ENCODE measurements around the gene LMX1A. TPM values are rescaled to one million over a fixed set of nuclear protein-coding genes. Genes with fewer than 3 reads are reported as not detected.

LMX1A gene
- total and polyA plus RNA-seq, 2 donors (not counting 1 experiment from before 2014, with no cell fraction given): not detected

DNA sequence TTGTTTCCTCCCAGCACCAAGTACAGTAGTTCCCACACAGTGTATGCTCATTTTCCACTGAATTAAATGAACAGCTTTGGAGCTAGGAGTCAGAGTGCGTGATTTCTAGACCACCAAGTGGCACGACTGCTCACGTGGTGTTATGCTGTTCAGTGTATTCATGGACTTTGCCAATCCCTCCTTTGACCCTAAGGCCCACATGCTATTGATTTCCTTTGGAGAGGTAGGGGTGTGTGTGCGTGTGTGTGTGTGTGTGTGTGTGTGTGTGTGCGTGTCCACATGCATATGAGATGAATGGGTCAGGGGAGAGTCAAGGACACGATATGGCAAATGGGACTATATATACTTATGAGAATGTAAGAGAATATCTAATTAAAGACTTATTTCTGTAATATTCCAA lies 177.2 kb downstream of the LMX1A start:
- Histone ChIP-seq H3K79me2 (ENCODE audit: control insufficient read depth, insufficient read depth, low read length) (no peaks in the 10 kb centered on the region), H2AFZ (ENCODE audit: insufficient read depth, low read depth, low read length, poor library complexity, severe bottlenecking) (no peak overlapping the region), H3K9me3 (ENCODE audit: control extremely low read depth in 1 of 3, control insufficient read depth in 2 of 3, insufficient read depth in 1 of 3, low read length in 2 of 3) (peaks cover 0 to 8% (median 0%) of the 10 kb centered on the region in 3 donors), H4K20me1 (ENCODE audit: control insufficient read depth, insufficient read depth, low read length, poor library complexity, severe bottlenecking) (no peaks in the 10 kb centered on the region), H3K4me2 (replicated peaks; ENCODE audit: low read depth, low read length, poor library complexity, severe bottlenecking) (no peak overlapping the region), H3K4me1 (ENCODE audit: control insufficient read depth in 2 of 2, insufficient read depth in 2 of 2, low read length in 2 of 2) (no peaks in the 10 kb centered on the region), H3K4me3 (ENCODE audit: control extremely low read depth in 1 of 5, extremely low read depth in 1 of 5, insufficient read depth in 1 of 5, low read depth in 2 of 5, low read length in 4 of 5) (no peak overlapping the region), H3K27ac (ENCODE audit: low read length in 2 of 2) (no peak overlapping the region), H3K27me3 (replicated peaks in 1 of 4; ENCODE audit: control extremely low read depth in 1 of 4, control insufficient read depth in 3 of 4, insufficient read depth in 4 of 4, low read length in 3 of 4) (no peaks in the 10 kb centered on the region), H3K9ac (ENCODE audit: low read length) (no peak overlapping the region), H3K36me3 (replicated peaks in 1 of 2; ENCODE audit: control extremely low read depth in 1 of 2, control insufficient read depth in 1 of 2, extremely low read depth in 1 of 2, insufficient read depth in 2 of 2, low read length in 1 of 2) (no peaks in the 10 kb centered on the region)
- DNase-seq (no peak), ATAC-seq (ENCODE audit: low read depth) (no peak)
- H3K27ac Mint-ChIP-seq: no peak overlapping the region
- TF ChIP-seq, protein P1, sequence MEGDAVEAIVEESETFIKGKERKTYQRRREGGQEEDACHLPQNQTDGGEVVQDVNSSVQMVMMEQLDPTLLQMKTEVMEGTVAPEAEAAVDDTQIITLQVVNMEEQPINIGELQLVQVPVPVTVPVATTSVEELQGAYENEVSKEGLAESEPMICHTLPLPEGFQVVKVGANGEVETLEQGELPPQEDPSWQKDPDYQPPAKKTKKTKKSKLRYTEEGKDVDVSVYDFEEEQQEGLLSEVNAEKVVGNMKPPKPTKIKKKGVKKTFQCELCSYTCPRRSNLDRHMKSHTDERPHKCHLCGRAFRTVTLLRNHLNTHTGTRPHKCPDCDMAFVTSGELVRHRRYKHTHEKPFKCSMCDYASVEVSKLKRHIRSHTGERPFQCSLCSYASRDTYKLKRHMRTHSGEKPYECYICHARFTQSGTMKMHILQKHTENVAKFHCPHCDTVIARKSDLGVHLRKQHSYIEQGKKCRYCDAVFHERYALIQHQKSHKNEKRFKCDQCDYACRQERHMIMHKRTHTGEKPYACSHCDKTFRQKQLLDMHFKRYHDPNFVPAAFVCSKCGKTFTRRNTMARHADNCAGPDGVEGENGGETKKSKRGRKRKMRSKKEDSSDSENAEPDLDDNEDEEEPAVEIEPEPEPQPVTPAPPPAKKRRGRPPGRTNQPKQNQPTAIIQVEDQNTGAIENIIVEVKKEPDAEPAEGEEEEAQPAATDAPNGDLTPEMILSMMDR (IDR thresholded peaks at IDR 0.05): no peak
- no peak for TF ChIP-seq EZH2 (IDR thresholded peaks at IDR 0.05; ENCODE audit: borderline replicate concordance, insufficient read depth, low read depth, low read length, poor library complexity, severe bottlenecking)
- intact Hi-C loops (cut with micrococcal nuclease): no loop called here
- POLR2A ChIA-PET: no interaction called here
- no peak overlapping the region for H3K4me3 Mint-ChIP-seq
- 83% methylated on average over 1 of the region's 6 CpGs for WGBS (ENCODE audit: insufficient coverage)
- H3K9me3 Mint-ChIP-seq (ENCODE audit: insufficient read depth): no peaks in the 10 kb centered on the region
- no peaks in the 10 kb centered on the region for H3K4me1 Mint-ChIP-seq
- CTCF ChIA-PET: no interaction called here
- peaks cover 3% of the 10 kb centered on the region for H3K27me3 Mint-ChIP-seq

DNA sequence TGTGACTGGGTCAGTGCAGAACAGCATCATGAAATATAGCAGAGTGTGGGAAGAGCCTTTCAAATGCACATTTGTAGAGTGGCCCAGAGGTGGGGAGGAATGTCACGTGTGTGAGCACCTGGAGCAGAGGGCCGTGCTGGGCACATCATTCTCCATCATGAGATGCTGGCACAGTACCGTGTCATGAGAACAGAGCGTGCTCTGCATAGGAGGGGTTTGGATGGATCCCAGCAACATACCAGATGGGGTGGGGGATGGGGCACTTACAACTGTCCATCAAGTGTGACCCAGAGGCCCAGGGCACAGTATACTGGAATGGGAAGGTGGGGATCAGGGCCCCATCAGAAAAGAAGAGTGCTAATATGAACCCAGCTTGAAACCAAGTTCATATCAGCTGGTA lies 182.0 kb downstream of the LMX1A start:
- Histone ChIP-seq H3K27ac (ENCODE audit: low read length in 2 of 2) (no peak overlapping the region), H3K79me2 (ENCODE audit: control insufficient read depth, insufficient read depth, low read length) (no peaks in the 10 kb centered on the region), H3K27me3 (replicated peaks in 1 of 4; ENCODE audit: control extremely low read depth in 1 of 4, control insufficient read depth in 3 of 4, insufficient read depth in 4 of 4, low read length in 3 of 4) (peaks cover 0 to 2% (median 0%) of the 10 kb centered on the region in 4 experiments), H3K9me3 (ENCODE audit: control extremely low read depth in 1 of 3, control insufficient read depth in 2 of 3, insufficient read depth in 1 of 3, low read length in 2 of 3) (no peaks in the 10 kb centered on the region), H3K4me3 (ENCODE audit: control extremely low read depth in 1 of 5, extremely low read depth in 1 of 5, insufficient read depth in 1 of 5, low read depth in 2 of 5, low read length in 4 of 5) (no peak overlapping the region), H3K4me2 (replicated peaks; ENCODE audit: low read depth, low read length, poor library complexity, severe bottlenecking) (no peak overlapping the region), H4K20me1 (ENCODE audit: control insufficient read depth, insufficient read depth, low read length, poor library complexity, severe bottlenecking) (no peaks in the 10 kb centered on the region), H3K4me1 (ENCODE audit: control insufficient read depth in 2 of 2, insufficient read depth in 2 of 2, low read length in 2 of 2) (no peaks in the 10 kb centered on the region), H3K36me3 (replicated peaks in 1 of 2; ENCODE audit: control extremely low read depth in 1 of 2, control insufficient read depth in 1 of 2, extremely low read depth in 1 of 2, insufficient read depth in 2 of 2, low read length in 1 of 2) (no peaks in the 10 kb centered on the region), H3K9ac (ENCODE audit: low read length) (no peak overlapping the region), H2AFZ (ENCODE audit: insufficient read depth, low read depth, low read length, poor library complexity, severe bottlenecking) (no peak overlapping the region)
- WGBS (ENCODE audit: insufficient coverage): 87% methylated on average over 4 of the region's 4 CpGs
- Mint-ChIP-seq H3K27me3 (no peaks in the 10 kb centered on the region), H3K9me3 (ENCODE audit: insufficient read depth) (no peaks in the 10 kb centered on the region), H3K4me3 (no peak overlapping the region), H3K4me1 (no peaks in the 10 kb centered on the region), H3K27ac (no peak overlapping the region)
- DNase-seq: no peak
- ATAC-seq (ENCODE audit: low read depth): no peak
- intact Hi-C loops (cut with micrococcal nuclease): no loop called here
- POLR2A ChIA-PET: no interaction called here
- CTCF ChIA-PET: no interaction called here
- TF ChIP-seq EZH2 (IDR thresholded peaks at IDR 0.05; ENCODE audit: borderline replicate concordance, insufficient read depth, low read depth, low read length, poor library complexity, severe bottlenecking): no peak
- TF ChIP-seq, protein P1 (IDR thresholded peaks at IDR 0.05): no peak

Data from B cell (primary cell).